Measurements from ENCODE around the gene ACADSB. TPM values are rescaled to one million over a fixed set of nuclear protein-coding genes. Genes with fewer than 3 reads are reported as not detected.

ACADSB gene
- total RNA-seq, 1 donor: 4.3 TPM

GRCh38 chr10:123034332-123034731, 25.5 kb downstream of the ACADSB start:
- no peak for DNase-seq (ENCODE audit: low read depth)
- H3K4me3 ChIP-seq (ENCODE audit: low read depth, low read length): no peak overlapping the region
- no peak for TF ChIP-seq CTCF (IDR thresholded peaks at IDR 0.05; ENCODE audit: insufficient read depth, low read depth, low read length)

- H3K4me3 ChIP-seq (ENCODE audit: low read depth, low read length): no peak overlapping the region
- TF ChIP-seq CTCF (IDR thresholded peaks at IDR 0.05; ENCODE audit: insufficient read depth, low read depth, low read length): no peak
- no peak for DNase-seq (ENCODE audit: low read depth)
Observed at GRCh38 chr10:123035467-123036086, 26.8 kb downstream of the ACADSB start.

- DNase-seq (ENCODE audit: low read depth): no peak
- no peak overlapping the region for H3K4me3 ChIP-seq (ENCODE audit: low read depth, low read length)
- no peak for TF ChIP-seq CTCF (IDR thresholded peaks at IDR 0.05; ENCODE audit: insufficient read depth, low read depth, low read length)
Observed at GRCh38 chr10:123038782-123039631, 30.2 kb downstream of the ACADSB start.

- no peak for DNase-seq (ENCODE audit: low read depth)
- no peak for TF ChIP-seq CTCF (IDR thresholded peaks at IDR 0.05; ENCODE audit: insufficient read depth, low read depth, low read length)
- no peak overlapping the region for H3K4me3 ChIP-seq (ENCODE audit: low read depth, low read length)
Observed at GRCh38 chr10:123039632-123039930, 30.8 kb downstream of the ACADSB start.

- H3K4me3 ChIP-seq (ENCODE audit: low read depth, low read length): no peak overlapping the region
- TF ChIP-seq CTCF (IDR thresholded peaks at IDR 0.05; ENCODE audit: insufficient read depth, low read depth, low read length): no peak
- DNase-seq (ENCODE audit: low read depth): no peak
Observed at GRCh38 chr10:123042708-123043408, 34.1 kb downstream of the ACADSB start.

- TF ChIP-seq CTCF (IDR thresholded peaks at IDR 0.05; ENCODE audit: insufficient read depth, low read depth, low read length): peak; percentile 85
- H3K4me3 ChIP-seq (ENCODE audit: low read depth, low read length): no peak overlapping the region
- DNase-seq (ENCODE audit: low read depth): peak; percentile 68
Observed at GRCh38 chr10:123043409-123043925, 34.7 kb downstream of the ACADSB start.
